HUDEP-2 (cell line): ENCODE measurements around the gene PRKCQ.
"Not testable (repeated sequence)": the region's sequence is repeated elsewhere in the genome, so short reads cannot be mapped to it uniquely, and the experiment has no call there.

Experiments
- DNase-seq, 76 experiments: peaks; one replicate each; lab custom pipeline; 2025; ENCODE audit not compliant: unreplicated experiment in 76 of 76; lab: John Stamatoyannopoulos, UW

Gene PRKCQ

GRCh38 chr10:6494936-6495592, 85.0 kb downstream of the PRKCQ start:
- DNase-seq, result no peak

GRCh38 chr10:6494442-6494819, 85.6 kb downstream of the PRKCQ start:
- DNase-seq, result no peak

GRCh38 chr10:6493521-6494441, 86.3 kb downstream of the PRKCQ start:
- no peak for DNase-seq

- no peak for DNase-seq
Observed at GRCh38 chr10:6492896-6493295, 87.2 kb downstream of the PRKCQ start.

GRCh38 chr10:6491841-6492609, 88.1 kb downstream of the PRKCQ start:
- no peak for DNase-seq

GRCh38 chr10:6490614-6491013, 89.5 kb downstream of the PRKCQ start:
- DNase-seq, result no peak

GRCh38 chr10:6487920-6488319, 92.2 kb downstream of the PRKCQ start:
- no peak for DNase-seq

- DNase-seq, result no peak
Observed at GRCh38 chr10:6486309-6486708, 93.8 kb downstream of the PRKCQ start.

GRCh38 chr10:6482737-6483357, 97.2 kb downstream of the PRKCQ start:
- DNase-seq, result no peak

GRCh38 chr10:6478722-6479121, 101.4 kb downstream of the PRKCQ start:
- DNase-seq, result no peak

- DNase-seq, result no peak
Observed at GRCh38 chr10:6476989-6477388, 103.1 kb downstream of the PRKCQ start.

GRCh38 chr10:6474871-6475270, 105.2 kb downstream of the PRKCQ start:
- no peak for DNase-seq

GRCh38 chr10:6473901-6474370, 106.1 kb downstream of the PRKCQ start:
- peak in 35 of 76 experiments; percentile 1 to 53 (median 21) for DNase-seq

GRCh38 chr10:6473430-6473829, 106.6 kb downstream of the PRKCQ start:
- DNase-seq, result peak in 73 of 76 experiments; percentile 4 to 86 (median 46)

GRCh38 chr10:6472710-6473005, 107.4 kb downstream of the PRKCQ start:
- DNase-seq, result not testable (repeated sequence)

- DNase-seq, result no peak
Observed at GRCh38 chr10:6470894-6471618, 109.0 kb downstream of the PRKCQ start.

- DNase-seq, result no peak
Observed at GRCh38 chr10:6469661-6470060, 110.4 kb downstream of the PRKCQ start.

- DNase-seq, result no peak
Observed at GRCh38 chr10:6465854-6466601, 114.0 kb downstream of the PRKCQ start.

GRCh38 chr10:6465437-6465836, 114.6 kb downstream of the PRKCQ start:
- DNase-seq, result no peak
